ENCODE data around the gene TMPRSS6.

GRCh38 chr22:37100589-37101127, 8.9 kb downstream of the TMPRSS6 start:
- TF ChIP-seq POLR2AphosphoS5 (IDR thresholded peaks at IDR 0.05; ENCODE audit: low read depth, low read length) (no peak), JUN (IDR thresholded peaks at IDR 0.05; ENCODE audit: low read depth, low read length) (no peak)
